Measurements from ENCODE around the gene PHEX.

Gene PHEX

DNA sequence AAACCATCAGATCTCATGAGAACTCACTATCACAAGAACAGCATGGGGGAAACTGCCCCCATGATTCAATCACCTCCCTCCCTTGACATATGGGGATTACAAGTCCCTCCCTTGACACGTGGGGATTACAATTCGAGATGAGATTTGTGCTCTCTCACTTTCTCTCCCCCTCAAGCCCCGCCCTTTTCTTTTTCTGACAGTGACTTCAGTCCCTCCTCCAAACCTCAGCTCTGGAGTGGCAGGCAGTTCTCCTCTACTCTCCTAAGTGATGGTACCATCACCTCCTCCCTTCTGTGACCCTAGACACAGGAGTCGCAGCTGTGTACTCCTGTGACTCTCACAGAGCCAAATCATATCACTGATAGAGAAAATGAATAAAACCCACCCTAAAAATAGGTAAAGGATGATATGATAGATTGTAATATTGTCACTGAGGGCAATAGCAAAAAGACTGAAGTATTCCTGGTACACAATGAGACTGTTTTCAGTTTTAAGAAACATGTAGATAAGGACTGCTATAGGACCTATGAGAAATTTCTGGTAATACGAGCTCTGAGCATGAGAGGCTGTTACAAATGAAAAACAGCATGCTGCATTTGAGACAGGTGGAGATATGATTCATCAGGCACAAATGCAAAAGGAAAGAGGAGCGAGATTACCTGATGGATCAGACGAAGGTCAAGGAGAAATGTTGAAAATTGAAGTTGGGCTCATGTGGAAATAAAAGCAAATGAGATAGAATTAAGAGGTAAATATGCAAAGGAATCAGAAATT is 139.3 kb downstream of the PHEX start:
- DNase-seq (ENCODE audit: low read depth): no peak

DNA sequence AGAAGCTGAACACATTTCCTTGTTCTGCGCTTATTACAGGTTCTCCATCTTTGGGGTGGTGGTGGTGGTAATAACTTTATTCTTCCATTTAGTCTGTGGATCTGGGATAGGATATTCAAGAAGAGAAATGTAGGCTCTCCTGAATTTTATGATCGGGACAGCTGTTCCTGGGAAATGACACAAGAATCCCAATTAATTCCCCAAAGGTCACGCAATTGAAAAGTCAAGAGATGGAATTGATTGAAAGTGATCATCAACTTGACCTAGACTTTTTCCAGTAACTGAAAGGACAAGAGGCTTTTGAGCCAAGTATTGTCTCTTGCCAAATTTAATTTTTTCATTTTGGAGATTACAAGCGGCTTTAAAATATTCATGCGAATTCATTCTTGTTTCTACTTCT is 141.8 kb downstream of the PHEX start:
- TF ChIP-seq, protein P1, sequence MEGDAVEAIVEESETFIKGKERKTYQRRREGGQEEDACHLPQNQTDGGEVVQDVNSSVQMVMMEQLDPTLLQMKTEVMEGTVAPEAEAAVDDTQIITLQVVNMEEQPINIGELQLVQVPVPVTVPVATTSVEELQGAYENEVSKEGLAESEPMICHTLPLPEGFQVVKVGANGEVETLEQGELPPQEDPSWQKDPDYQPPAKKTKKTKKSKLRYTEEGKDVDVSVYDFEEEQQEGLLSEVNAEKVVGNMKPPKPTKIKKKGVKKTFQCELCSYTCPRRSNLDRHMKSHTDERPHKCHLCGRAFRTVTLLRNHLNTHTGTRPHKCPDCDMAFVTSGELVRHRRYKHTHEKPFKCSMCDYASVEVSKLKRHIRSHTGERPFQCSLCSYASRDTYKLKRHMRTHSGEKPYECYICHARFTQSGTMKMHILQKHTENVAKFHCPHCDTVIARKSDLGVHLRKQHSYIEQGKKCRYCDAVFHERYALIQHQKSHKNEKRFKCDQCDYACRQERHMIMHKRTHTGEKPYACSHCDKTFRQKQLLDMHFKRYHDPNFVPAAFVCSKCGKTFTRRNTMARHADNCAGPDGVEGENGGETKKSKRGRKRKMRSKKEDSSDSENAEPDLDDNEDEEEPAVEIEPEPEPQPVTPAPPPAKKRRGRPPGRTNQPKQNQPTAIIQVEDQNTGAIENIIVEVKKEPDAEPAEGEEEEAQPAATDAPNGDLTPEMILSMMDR (conservative IDR thresholded peaks at IDR 0.05; ENCODE audit: low read depth, low read length): no peak
- no peak overlapping the region for H3K4me3 ChIP-seq (ENCODE audit: low read depth, low read length)
- no peak for DNase-seq (ENCODE audit: low read depth)

More for the DNA sequence above, 139.3 kb downstream of the PHEX start:
- TF ChIP-seq, protein P1 (conservative IDR thresholded peaks at IDR 0.05; ENCODE audit: low read depth, low read length): no peak
- no peak overlapping the region for H3K4me3 ChIP-seq (ENCODE audit: low read depth, low read length)

DNA sequence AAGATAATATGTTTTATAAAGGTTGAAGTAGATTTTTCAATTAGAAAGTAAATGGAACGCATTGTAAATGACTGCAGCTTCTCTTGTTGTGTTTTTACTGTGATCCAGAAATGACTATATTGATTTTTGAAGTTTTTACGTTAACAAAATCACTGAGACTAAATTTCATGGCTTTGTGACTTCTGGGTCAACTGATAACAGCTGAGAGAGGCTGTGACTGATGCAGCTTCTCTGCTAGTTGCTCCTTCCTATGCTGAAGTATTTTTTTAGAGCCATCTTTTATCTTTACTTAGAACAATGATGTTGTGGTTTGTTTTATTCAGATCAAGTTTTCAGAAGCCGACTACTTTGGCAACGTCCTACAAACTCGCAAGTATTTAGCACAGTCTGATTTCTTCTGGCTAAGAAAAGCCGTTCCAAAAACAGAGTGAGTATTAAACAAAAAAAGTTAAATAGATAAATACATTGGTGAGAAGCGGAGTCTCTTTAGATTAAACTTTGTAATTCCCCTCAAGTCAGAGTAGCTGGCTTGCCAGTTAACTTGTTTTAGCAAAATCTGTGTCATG is 145.9 kb downstream of the PHEX start:
- TF ChIP-seq, protein P1 (conservative IDR thresholded peaks at IDR 0.05; ENCODE audit: low read depth, low read length): no peak
- H3K4me3 ChIP-seq (ENCODE audit: low read depth, low read length): no peak overlapping the region
- DNase-seq (ENCODE audit: low read depth): no peak

DNA sequence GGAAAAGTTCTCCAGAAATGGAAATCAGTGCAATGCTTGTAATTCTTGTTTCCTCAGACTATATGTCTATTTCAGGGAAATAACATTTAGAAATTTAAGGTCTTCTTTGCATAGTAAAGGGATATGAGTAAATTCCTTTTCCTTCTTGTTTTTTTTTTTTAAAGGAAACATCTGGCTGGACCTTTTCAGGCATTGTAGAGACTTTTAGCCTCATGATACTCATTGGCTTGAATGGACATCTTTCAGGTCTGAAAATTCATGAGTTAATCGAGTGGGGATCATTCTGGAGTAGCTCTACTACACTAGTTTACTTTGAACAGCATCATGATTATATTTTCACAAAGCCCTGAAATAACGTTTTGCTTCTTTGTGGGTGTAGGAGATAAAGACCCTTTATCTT is 152.0 kb downstream of the PHEX start:
- TF ChIP-seq, protein P1 (conservative IDR thresholded peaks at IDR 0.05; ENCODE audit: low read depth, low read length): no peak
- no peak for DNase-seq (ENCODE audit: low read depth)
- no peak overlapping the region for H3K4me3 ChIP-seq (ENCODE audit: low read depth, low read length)

DNA sequence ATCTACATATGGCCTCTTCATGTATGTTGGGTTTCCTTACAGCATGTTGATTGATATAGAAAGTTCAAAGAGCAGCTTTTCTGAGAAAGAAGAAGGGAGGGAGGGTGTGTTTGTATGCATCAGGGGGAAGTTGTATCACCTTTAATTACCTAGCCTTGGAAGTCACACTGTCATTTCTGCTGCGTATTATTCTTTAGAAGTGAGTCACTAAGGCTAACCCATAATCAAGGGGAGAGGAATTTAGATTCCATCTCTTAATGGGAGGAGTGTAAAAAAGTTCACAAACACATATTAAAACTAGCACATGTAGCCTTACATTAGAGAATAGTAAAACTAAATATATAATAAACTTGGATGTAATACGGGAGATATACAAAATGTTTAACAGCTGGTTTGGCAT is 154.0 kb downstream of the PHEX start:
- DNase-seq (ENCODE audit: low read depth): no peak
- TF ChIP-seq, protein P1 (conservative IDR thresholded peaks at IDR 0.05; ENCODE audit: low read depth, low read length): no peak
- no peak overlapping the region for H3K4me3 ChIP-seq (ENCODE audit: low read depth, low read length)

DNA sequence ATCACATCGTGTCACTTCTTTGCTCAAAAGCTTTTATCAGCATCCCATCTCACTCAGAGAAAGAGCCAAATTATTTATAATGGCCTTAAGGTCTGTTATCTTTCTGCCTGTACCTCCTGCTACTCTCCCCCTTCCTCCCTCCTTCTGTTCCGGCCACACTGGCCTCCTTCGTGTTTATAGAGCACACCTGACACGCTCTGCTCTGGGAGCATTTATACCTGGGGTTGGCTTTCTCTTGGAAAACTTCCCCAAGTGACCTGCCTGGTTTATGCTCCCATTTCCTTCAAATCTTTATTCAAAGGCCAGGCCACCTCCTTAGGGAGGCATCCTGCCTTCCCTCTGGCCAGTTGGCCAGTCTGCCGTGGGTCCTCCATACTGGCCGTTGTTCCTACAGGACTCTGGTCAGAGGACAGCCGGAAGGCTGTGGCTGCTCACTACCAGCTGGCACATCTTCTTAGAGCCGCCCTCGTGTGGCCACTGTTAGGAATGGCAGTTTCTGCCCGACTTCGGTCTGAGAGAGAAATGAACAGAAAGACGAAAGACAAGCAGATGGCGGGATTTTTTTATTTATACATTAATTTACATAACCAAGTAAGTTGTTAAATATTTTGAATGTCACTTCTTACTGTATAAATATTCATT is 160.4 kb downstream of the PHEX start:
- no peak overlapping the region for H3K4me3 ChIP-seq (ENCODE audit: low read depth, low read length)
- TF ChIP-seq, protein P1 (conservative IDR thresholded peaks at IDR 0.05; ENCODE audit: low read depth, low read length): peak; percentile 78
- peak; percentile 71 for DNase-seq (ENCODE audit: low read depth)
